Stomach smooth muscle (tissue), 2 donors: ENCODE data around the gene ECE1.

Experiments
- H3K27ac ChIP-seq: one replicate; pipeline ENCODE4 v1.7.0; 2013; ENCODE audit warnings: mild to moderate bottlenecking, low read length, inconsistent platforms
- H3K27me3 ChIP-seq, 2 donors: one replicate each; pipeline ENCODE4 v1.7.0; 2013; ENCODE audit warnings: low read length in 2 of 2; ENCODE audit not compliant: insufficient read depth in 2 of 2, control insufficient read depth in 1 of 2
- H3K36me3 ChIP-seq, 2 donors: one replicate each; pipeline ENCODE4 v1.7.0; 2013; ENCODE audit warnings: low read length in 2 of 2; ENCODE audit not compliant: control insufficient read depth in 2 of 2, insufficient read depth in 2 of 2
- H3K4me1 ChIP-seq: one replicate; pipeline ENCODE4 v1.7.0; 2013; ENCODE audit warnings: low read length; ENCODE audit not compliant: control insufficient read depth, insufficient read depth
- H3K4me3 ChIP-seq, 2 donors: one replicate each; pipeline ENCODE4 v1.7.0; 2013; ENCODE audit warnings: low read length in 2 of 2
- H3K9ac ChIP-seq, 2 donors: one replicate each; pipeline ENCODE4 v1.7.0; 2013; ENCODE audit warnings: low read length in 2 of 2, mild to moderate bottlenecking in 1 of 2
- H3K9me3 ChIP-seq, 2 donors: one replicate each; pipeline ENCODE4 v1.7.0; 2013; ENCODE audit warnings: low read length in 2 of 2; ENCODE audit not compliant: control insufficient read depth in 2 of 2
- donor health status: healthy.
- donor health status: Pancreatic carcinoma.

The ECE1 gene

GRCh38 chr1:21258331-21259134 lies 31.7 kb downstream of the ECE1 start:
- no peak overlapping the region for H3K9ac ChIP-seq
- H3K27me3 ChIP-seq = no peaks in the 10 kb centered on the region
- H3K36me3 ChIP-seq = peaks cover 17 to 39% of the 10 kb centered on the region in 2 donors
- H3K27ac ChIP-seq = no peak overlapping the region
- H3K9me3 ChIP-seq = no peaks in the 10 kb centered on the region
- H3K4me3 ChIP-seq = no peak overlapping the region
- H3K4me1 ChIP-seq = peaks cover 48% of the 10 kb centered on the region

GRCh38 chr1:21257431-21258135 lies 32.7 kb downstream of the ECE1 start:
- Histone ChIP-seq H3K9ac (no peak overlapping the region), H3K4me1 (peaks cover 42% of the 10 kb centered on the region), H3K27ac (no peak overlapping the region), H3K9me3 (no peaks in the 10 kb centered on the region), H3K27me3 (no peaks in the 10 kb centered on the region), H3K4me3 (no peak overlapping the region), H3K36me3 (peaks cover 17 to 39% of the 10 kb centered on the region in 2 donors)

GRCh38 chr1:21256776-21257175 lies 33.5 kb downstream of the ECE1 start:
- no peak overlapping the region for H3K9ac ChIP-seq
- H3K36me3 ChIP-seq = peaks cover 17 to 44% of the 10 kb centered on the region in 2 donors
- no peak overlapping the region for H3K27ac ChIP-seq
- no peak overlapping the region for H3K4me3 ChIP-seq
- no peaks in the 10 kb centered on the region for H3K9me3 ChIP-seq
- no peaks in the 10 kb centered on the region for H3K27me3 ChIP-seq
- H3K4me1 ChIP-seq = peaks cover 42% of the 10 kb centered on the region

GRCh38 chr1:21255943-21256320 lies 34.3 kb downstream of the ECE1 start:
- no peaks in the 10 kb centered on the region for H3K27me3 ChIP-seq
- no peaks in the 10 kb centered on the region for H3K9me3 ChIP-seq
- peak overlapping the region; percentile 53 for H3K27ac ChIP-seq
- no peak overlapping the region for H3K9ac ChIP-seq
- peaks cover 36% of the 10 kb centered on the region for H3K4me1 ChIP-seq
- H3K36me3 ChIP-seq = peaks cover 17 to 49% of the 10 kb centered on the region in 2 donors
- H3K4me3 ChIP-seq = no peak overlapping the region

- Histone ChIP-seq H3K27me3 (no peaks in the 10 kb centered on the region), H3K4me1 (peaks cover 31% of the 10 kb centered on the region), H3K4me3 (no peak overlapping the region), H3K36me3 (peaks cover 17 to 51% of the 10 kb centered on the region in 2 donors), H3K9me3 (no peaks in the 10 kb centered on the region), H3K27ac (peak overlapping the region; percentile 53), H3K9ac (no peak overlapping the region)
Observed at GRCh38 chr1:21255284-21255942, 34.9 kb downstream of the ECE1 start.

GRCh38 chr1:21254335-21254951 lies 35.8 kb downstream of the ECE1 start:
- Histone ChIP-seq H3K36me3 (peaks cover 17 to 44% of the 10 kb centered on the region in 2 donors), H3K27ac (peak overlapping the region; percentile 53)

GRCh38 chr1:21251773-21252471 lies 38.3 kb downstream of the ECE1 start:
- peak overlapping the region; percentile 46 for H3K27ac ChIP-seq
- H3K4me3 ChIP-seq = no peak overlapping the region
- H3K4me1 ChIP-seq = peaks cover 28% of the 10 kb centered on the region
- H3K27me3 ChIP-seq = no peaks in the 10 kb centered on the region
- no peaks in the 10 kb centered on the region for H3K9me3 ChIP-seq
- H3K36me3 ChIP-seq = peaks cover 16 to 40% of the 10 kb centered on the region in 2 donors
- peak overlapping the region in 1 of 2 donors; percentile 13 for H3K9ac ChIP-seq

More at GRCh38 chr1:21254335-21254951, 35.8 kb downstream of the ECE1 start:
- H3K4me1 ChIP-seq = peaks cover 28% of the 10 kb centered on the region
- H3K9me3 ChIP-seq = no peaks in the 10 kb centered on the region
- H3K27me3 ChIP-seq = no peaks in the 10 kb centered on the region
- peak overlapping the region in 1 of 2 donors; percentile 36 for H3K9ac ChIP-seq
- no peak overlapping the region for H3K4me3 ChIP-seq

GRCh38 chr1:21249940-21250493 lies 40.2 kb downstream of the ECE1 start:
- Histone ChIP-seq H3K27ac (no peak overlapping the region), H3K4me3 (no peak overlapping the region), H3K9me3 (no peaks in the 10 kb centered on the region), H3K36me3 (peaks cover 14 to 40% of the 10 kb centered on the region in 2 donors), H3K4me1 (peaks cover 21% of the 10 kb centered on the region), H3K9ac (no peak overlapping the region), H3K27me3 (no peaks in the 10 kb centered on the region)

- no peak overlapping the region for H3K27ac ChIP-seq
- no peaks in the 10 kb centered on the region for H3K27me3 ChIP-seq
- peaks cover 30 to 51% of the 10 kb centered on the region in 2 donors for H3K36me3 ChIP-seq
- H3K4me1 ChIP-seq = peaks cover 14% of the 10 kb centered on the region
- H3K4me3 ChIP-seq = no peak overlapping the region
- H3K9ac ChIP-seq = no peak overlapping the region
- no peaks in the 10 kb centered on the region for H3K9me3 ChIP-seq
Observed at GRCh38 chr1:21247892-21248715, 42.2 kb downstream of the ECE1 start.
